Measurements from ENCODE around the gene STON2.
"Not testable (repeated sequence)": the region's sequence is repeated elsewhere in the genome, so short reads cannot be mapped to it uniquely, and the experiment has no call there.

STON2 gene

GRCh38 chr14:81400202-81400678, at the start of gene STON2:
Gene STON2, minus strand, starts transcription at chr14:81400324. Its CDS starts 1,942 bp downstream, at chr14:81398382.
- no peak for DNase-seq

GRCh38 chr14:81449576-81449975, 49.5 kb upstream of the STON2 start:
- no peak for DNase-seq

GRCh38 chr14:81449114-81449513, 49.0 kb upstream of the STON2 start:
- no peak for DNase-seq

- DNase-seq: no peak
These were observed 47.1 kb upstream of the STON2 start for GRCh38 chr14:81447021-81447764.

- no peak for DNase-seq
These were observed 46.3 kb upstream of the STON2 start for GRCh38 chr14:81446279-81447007.

GRCh38 chr14:81441626-81442134, 41.6 kb upstream of the STON2 start:
- no peak for DNase-seq

- DNase-seq: no peak
These were observed 39.9 kb upstream of the STON2 start for GRCh38 chr14:81440041-81440440.

- DNase-seq: no peak
These were observed 37.1 kb upstream of the STON2 start for GRCh38 chr14:81437244-81437643.

GRCh38 chr14:81436296-81437138, 36.4 kb upstream of the STON2 start:
- peak; percentile 41 for DNase-seq

- DNase-seq: no peak
These were observed 35.5 kb upstream of the STON2 start for GRCh38 chr14:81435391-81436295.

GRCh38 chr14:81435048-81435390, 34.9 kb upstream of the STON2 start:
- DNase-seq: no peak

GRCh38 chr14:81434230-81434629, 34.1 kb upstream of the STON2 start:
- DNase-seq: no peak

- DNase-seq: no peak
These were observed 33.3 kb upstream of the STON2 start for GRCh38 chr14:81433378-81433777.

- DNase-seq: no peak
These were observed 32.1 kb upstream of the STON2 start for GRCh38 chr14:81432219-81432661.

- DNase-seq: no peak
These were observed 30.1 kb upstream of the STON2 start for GRCh38 chr14:81430235-81430634.

GRCh38 chr14:81429749-81430148, 29.6 kb upstream of the STON2 start:
- not testable (repeated sequence) for DNase-seq

- DNase-seq: no peak
These were observed 28.9 kb upstream of the STON2 start for GRCh38 chr14:81429028-81429427.

GRCh38 chr14:81427348-81428058, 27.4 kb upstream of the STON2 start:
- peak; percentile 47 for DNase-seq

GRCh38 chr14:81423504-81423903, 23.4 kb upstream of the STON2 start:
- peak; percentile 81 for DNase-seq

- DNase-seq: no peak
These were observed 18.1 kb upstream of the STON2 start for GRCh38 chr14:81418057-81418790.

GRCh38 chr14:81416981-81417380, 16.9 kb upstream of the STON2 start:
- DNase-seq: no peak
